HG03139 (cell line): Measurements from ENCODE around the gene TMEM54.

ENCODE experiments used
- ATAC-seq: cut with Tn5 transposase; IDR thresholded peaks from one replicate; pipeline ENCODE4 v1.9.1; 2021; ENCODE audit not compliant: unreplicated experiment

Gene TMEM54

GRCh38 chr1:32865639-32866405, 35.4 kb downstream of the TMEM54 start:
- ATAC-seq: no peak

- ATAC-seq: no peak
These were observed 36.7 kb downstream of the TMEM54 start for GRCh38 chr1:32864375-32865019.

GRCh38 chr1:32863881-32864245, 37.3 kb downstream of the TMEM54 start:
- ATAC-seq: no peak

GRCh38 chr1:32863218-32863880, 37.8 kb downstream of the TMEM54 start:
- no peak for ATAC-seq

- no peak for ATAC-seq
These were observed 39.1 kb downstream of the TMEM54 start for GRCh38 chr1:32861904-32862695.

- no peak for ATAC-seq
These were observed 40.6 kb downstream of the TMEM54 start for GRCh38 chr1:32860566-32860965.

GRCh38 chr1:32859915-32860314, 41.3 kb downstream of the TMEM54 start:
- no peak for ATAC-seq

- no peak for ATAC-seq
These were observed 42.4 kb downstream of the TMEM54 start for GRCh38 chr1:32858791-32859190.

GRCh38 chr1:32858136-32858535, 43.1 kb downstream of the TMEM54 start:
- ATAC-seq: no peak

- no peak for ATAC-seq
These were observed 45.1 kb downstream of the TMEM54 start for GRCh38 chr1:32855861-32856617.

GRCh38 chr1:32848354-32849063, 52.7 kb downstream of the TMEM54 start:
- no peak for ATAC-seq
